Measurements from ENCODE around the gene PCDH7. TPM values are rescaled to one million over a fixed set of nuclear protein-coding genes. Genes with fewer than 3 reads are reported as not detected.

Gene PCDH7
- total and polyA plus RNA-seq, 7 experiments from 2014 or later: not detected

GRCh38 chr4:30720661-30721184 lies 554 bp downstream of the PCDH7 start:
- Mint-ChIP-seq H3K27me3 (peaks cover 53 to 68% (median 62%) of the 10 kb centered on the region in 5 donors), H3K27ac (peak overlapping the region in 1 of 9 donors; percentile 87), H3K4me3 (peak overlapping the region; percentile 63 to 85 (median 80)), H3K4me1 (peaks cover 12 to 61% (median 40%) of the 10 kb centered on the region in 7 donors), H3K36me3 (peaks cover 0 to 8% (median 0%) of the 10 kb centered on the region in 5 donors), H3K9me3 (peaks cover 0 to 10% (median 4%) of the 10 kb centered on the region in 11 donors)
- Histone ChIP-seq H3K27ac (ENCODE audit: low read depth, low read length) (no peak overlapping the region), H3K36me3 (ENCODE audit: control insufficient read depth in 2 of 3, insufficient read depth in 3 of 3, low read length in 3 of 3) (no peaks in the 10 kb centered on the region), H3K9me3 (ENCODE audit: control insufficient read depth in 2 of 3, low read length in 3 of 3) (no peaks in the 10 kb centered on the region), H3K4me1 (ENCODE audit: control insufficient read depth in 2 of 2, insufficient read depth in 2 of 2, low read length in 2 of 2) (peaks cover 0 to 6% of the 10 kb centered on the region in 2 donors), H3K27me3 (ENCODE audit: control insufficient read depth in 2 of 2, insufficient read depth in 2 of 2, low read length in 2 of 2) (peaks cover 0 to 3% of the 10 kb centered on the region in 2 donors), H3K4me3 (ENCODE audit: low read length) (no peak overlapping the region)
- ChIA-PET CTCF (interaction anchor here (0.6 kb wide), 1 partner anchor 159 kb away, joined by 3 read pairs; no protein-coding TSS in a partner anchor), POLR2A (no interaction called here)
- no peak for ATAC-seq
- intact Hi-C loops (cut with micrococcal nuclease): no loop called here
- DNase-seq: no peak

DNA sequence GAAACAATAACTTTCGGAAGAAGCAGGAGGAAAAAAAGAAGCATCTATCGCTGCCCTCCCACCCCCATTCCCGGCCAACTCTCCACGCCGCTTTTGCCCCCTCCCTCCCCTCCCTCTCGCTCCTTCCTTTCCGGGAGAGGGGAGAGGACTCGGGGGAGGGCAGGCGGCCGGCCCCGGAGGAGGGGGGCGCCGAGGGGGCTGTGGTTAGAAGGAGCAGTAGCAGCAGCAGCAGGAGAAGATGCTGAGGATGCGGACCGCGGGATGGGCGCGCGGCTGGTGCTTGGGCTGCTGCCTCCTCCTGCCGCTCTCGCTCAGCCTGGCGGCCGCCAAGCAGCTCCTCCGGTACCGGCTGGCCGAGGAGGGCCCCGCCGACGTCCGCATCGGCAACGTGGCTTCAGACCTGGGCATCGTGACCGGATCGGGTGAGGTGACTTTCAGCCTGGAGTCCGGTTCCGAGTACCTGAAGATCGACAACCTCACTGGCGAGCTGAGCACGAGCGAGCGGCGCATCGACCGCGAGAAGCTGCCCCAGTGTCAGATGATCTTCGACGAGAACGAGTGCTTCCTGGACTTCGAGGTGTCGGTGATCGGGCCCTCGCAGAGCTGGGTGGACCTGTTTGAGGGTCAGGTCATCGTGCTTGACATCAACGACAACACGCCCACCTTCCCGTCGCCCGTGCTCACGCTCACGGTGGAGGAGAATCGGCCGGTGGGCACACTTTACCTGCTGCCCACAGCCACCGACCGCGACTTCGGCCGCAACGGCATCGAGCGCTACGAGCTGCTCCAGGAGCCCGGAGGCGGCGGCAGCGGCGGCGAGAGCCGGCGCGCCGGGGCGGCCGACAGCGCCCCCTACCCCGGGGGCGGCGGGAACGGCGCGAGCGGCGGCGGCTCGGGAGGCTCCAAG lies 1.3 kb downstream of the PCDH7 start:
- Mint-ChIP-seq H3K9me3 (peaks cover 0 to 10% (median 4%) of the 10 kb centered on the region in 11 donors), H3K36me3 (peaks cover 0 to 8% (median 0%) of the 10 kb centered on the region in 5 donors), H3K4me1 (peaks cover 12 to 54% (median 33%) of the 10 kb centered on the region in 7 donors), H3K27me3 (peaks cover 46 to 62% (median 55%) of the 10 kb centered on the region in 5 donors), H3K4me3 (peak overlapping the region; percentile 63 to 85 (median 80)), H3K27ac (peak overlapping the region in 1 of 9 donors; percentile 87)
- Histone ChIP-seq H3K27ac (ENCODE audit: low read depth, low read length) (no peak overlapping the region), H3K4me3 (ENCODE audit: low read length) (no peak overlapping the region), H3K27me3 (ENCODE audit: control insufficient read depth in 2 of 2, insufficient read depth in 2 of 2, low read length in 2 of 2) (peaks cover 0 to 3% of the 10 kb centered on the region in 2 donors), H3K4me1 (ENCODE audit: control insufficient read depth in 2 of 2, insufficient read depth in 2 of 2, low read length in 2 of 2) (peaks cover 0 to 6% of the 10 kb centered on the region in 2 donors), H3K9me3 (ENCODE audit: control insufficient read depth in 2 of 3, low read length in 3 of 3) (no peaks in the 10 kb centered on the region), H3K36me3 (ENCODE audit: control insufficient read depth in 2 of 3, insufficient read depth in 3 of 3, low read length in 3 of 3) (no peaks in the 10 kb centered on the region)
- intact Hi-C loops (cut with micrococcal nuclease): no loop called here
- CTCF ChIA-PET: interaction anchor here (0.6 kb wide), 1 partner anchor 159 kb away, joined by 3 read pairs; no protein-coding TSS in a partner anchor
- DNase-seq (no peak), ATAC-seq (no peak)
- POLR2A ChIA-PET: no interaction called here

DNA sequence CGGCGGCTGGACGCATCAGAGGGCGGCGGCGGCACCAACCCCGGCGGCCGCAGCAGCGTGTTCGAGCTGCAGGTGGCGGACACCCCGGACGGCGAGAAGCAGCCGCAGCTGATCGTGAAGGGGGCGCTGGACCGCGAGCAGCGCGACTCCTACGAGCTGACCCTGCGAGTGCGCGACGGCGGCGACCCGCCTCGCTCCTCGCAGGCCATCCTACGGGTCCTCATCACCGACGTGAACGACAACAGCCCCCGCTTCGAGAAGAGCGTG lies 1.9 kb downstream of the PCDH7 start:
- Histone ChIP-seq H3K4me1 (ENCODE audit: control insufficient read depth in 2 of 2, insufficient read depth in 2 of 2, low read length in 2 of 2) (peaks cover 0 to 6% of the 10 kb centered on the region in 2 donors), H3K36me3 (ENCODE audit: control insufficient read depth in 2 of 3, insufficient read depth in 3 of 3, low read length in 3 of 3) (no peaks in the 10 kb centered on the region), H3K27ac (ENCODE audit: low read depth, low read length) (no peak overlapping the region), H3K4me3 (ENCODE audit: low read length) (no peak overlapping the region), H3K9me3 (ENCODE audit: control insufficient read depth in 2 of 3, low read length in 3 of 3) (no peaks in the 10 kb centered on the region), H3K27me3 (ENCODE audit: control insufficient read depth in 2 of 2, insufficient read depth in 2 of 2, low read length in 2 of 2) (peaks cover 0 to 3% of the 10 kb centered on the region in 2 donors)
- DNase-seq (no peak), ATAC-seq (no peak)
- H3K9me3 Mint-ChIP-seq: peaks cover 0 to 10% (median 4%) of the 10 kb centered on the region in 11 donors
- ChIA-PET CTCF (no interaction called here), POLR2A (no interaction called here)
- intact Hi-C loops (cut with micrococcal nuclease): no loop called here
- H3K36me3 Mint-ChIP-seq: peaks cover 0 to 8% (median 0%) of the 10 kb centered on the region in 5 donors
- H3K27ac Mint-ChIP-seq: no peak overlapping the region
- H3K4me1 Mint-ChIP-seq: peaks cover 12 to 49% (median 30%) of the 10 kb centered on the region in 7 donors
- H3K27me3 Mint-ChIP-seq: peaks cover 46 to 59% (median 53%) of the 10 kb centered on the region in 5 donors
- peak overlapping the region in 2 of 10 donors; percentile 21 to 57 for H3K4me3 Mint-ChIP-seq

GRCh38 chr4:30722359-30723200 lies 2.4 kb downstream of the PCDH7 start:
- Mint-ChIP-seq H3K27ac (no peak overlapping the region), H3K36me3 (peaks cover 0 to 6% (median 0%) of the 10 kb centered on the region in 5 donors), H3K9me3 (peaks cover 0 to 10% (median 4%) of the 10 kb centered on the region in 11 donors), H3K4me3 (peak overlapping the region in 6 of 10 donors; percentile 26 to 57 (median 40)), H3K27me3 (peaks cover 46 to 55% (median 54%) of the 10 kb centered on the region in 5 donors), H3K4me1 (peaks cover 12 to 44% (median 26%) of the 10 kb centered on the region in 7 donors)
- CTCF ChIA-PET: no interaction called here
- POLR2A ChIA-PET: no interaction called here
- H3K4me3 ChIP-seq (ENCODE audit: low read length): no peak overlapping the region
- ATAC-seq (no peak), DNase-seq (no peak)
- H3K27me3 ChIP-seq (ENCODE audit: control insufficient read depth in 2 of 2, insufficient read depth in 2 of 2, low read length in 2 of 2): peaks cover 0 to 3% of the 10 kb centered on the region in 2 donors
- no peaks in the 10 kb centered on the region for H3K36me3 ChIP-seq (ENCODE audit: control insufficient read depth in 2 of 3, insufficient read depth in 3 of 3, low read length in 3 of 3)
- H3K9me3 ChIP-seq (ENCODE audit: control insufficient read depth in 2 of 3, low read length in 3 of 3): no peaks in the 10 kb centered on the region
- peaks cover 0 to 6% of the 10 kb centered on the region in 2 donors for H3K4me1 ChIP-seq (ENCODE audit: control insufficient read depth in 2 of 2, insufficient read depth in 2 of 2, low read length in 2 of 2)
- intact Hi-C loops (cut with micrococcal nuclease): no loop called here
- H3K27ac ChIP-seq (ENCODE audit: low read depth, low read length): no peak overlapping the region

GRCh38 chr4:30723201-30723955 lies 3.2 kb downstream of the PCDH7 start:
- Histone ChIP-seq H3K9me3 (ENCODE audit: control insufficient read depth in 2 of 3, low read length in 3 of 3) (no peaks in the 10 kb centered on the region), H3K4me1 (ENCODE audit: control insufficient read depth in 2 of 2, insufficient read depth in 2 of 2, low read length in 2 of 2) (peaks cover 0 to 6% of the 10 kb centered on the region in 2 donors), H3K36me3 (ENCODE audit: control insufficient read depth in 2 of 3, insufficient read depth in 3 of 3, low read length in 3 of 3) (no peaks in the 10 kb centered on the region), H3K27me3 (ENCODE audit: control insufficient read depth in 2 of 2, insufficient read depth in 2 of 2, low read length in 2 of 2) (peaks cover 0 to 3% of the 10 kb centered on the region in 2 donors), H3K27ac (ENCODE audit: low read depth, low read length) (no peak overlapping the region), H3K4me3 (ENCODE audit: low read length) (no peak overlapping the region)
- intact Hi-C loops (cut with micrococcal nuclease): no loop called here
- CTCF ChIA-PET: no interaction called here
- DNase-seq (no peak), ATAC-seq (no peak)
- H3K9me3 Mint-ChIP-seq: peaks cover 0 to 9% (median 3%) of the 10 kb centered on the region in 11 donors
- H3K4me1 Mint-ChIP-seq: peaks cover 7 to 38% (median 20%) of the 10 kb centered on the region in 7 donors
- peak overlapping the region in 1 of 9 donors; percentile 79 for H3K27ac Mint-ChIP-seq
- H3K27me3 Mint-ChIP-seq: peaks cover 39 to 49% (median 48%) of the 10 kb centered on the region in 5 donors
- peak overlapping the region in 6 of 10 donors; percentile 26 to 47 (median 34) for H3K4me3 Mint-ChIP-seq
- POLR2A ChIA-PET: no interaction called here
- peaks cover 0 to 6% (median 0%) of the 10 kb centered on the region in 5 donors for H3K36me3 Mint-ChIP-seq

- H3K27ac ChIP-seq (ENCODE audit: low read depth, low read length): no peak overlapping the region
- DNase-seq: no peak
- Mint-ChIP-seq H3K4me3 (peak overlapping the region in 2 of 10 donors; percentile 12 to 38), H3K27ac (no peak overlapping the region), H3K9me3 (peaks cover 0 to 6% (median 2%) of the 10 kb centered on the region in 11 donors), H3K36me3 (peaks cover 0 to 6% (median 0%) of the 10 kb centered on the region in 5 donors), H3K4me1 (peaks cover 4 to 29% (median 11%) of the 10 kb centered on the region in 7 donors), H3K27me3 (peaks cover 31 to 40% (median 39%) of the 10 kb centered on the region in 5 donors)
- no peaks in the 10 kb centered on the region for H3K36me3 ChIP-seq (ENCODE audit: control insufficient read depth in 2 of 3, insufficient read depth in 3 of 3, low read length in 3 of 3)
- H3K4me3 ChIP-seq (ENCODE audit: low read length): no peak overlapping the region
- POLR2A ChIA-PET: no interaction called here
- no peak for ATAC-seq
- H3K9me3 ChIP-seq (ENCODE audit: control insufficient read depth in 2 of 3, low read length in 3 of 3): no peaks in the 10 kb centered on the region
- H3K4me1 ChIP-seq (ENCODE audit: control insufficient read depth in 2 of 2, insufficient read depth in 2 of 2, low read length in 2 of 2): no peaks in the 10 kb centered on the region
- H3K27me3 ChIP-seq (ENCODE audit: control insufficient read depth in 2 of 2, insufficient read depth in 2 of 2, low read length in 2 of 2): peaks cover 0 to 3% of the 10 kb centered on the region in 2 donors
- CTCF ChIA-PET: no interaction called here
- intact Hi-C loops (cut with micrococcal nuclease): no loop called here
Observed at GRCh38 chr4:30724247-30724646, 4.1 kb downstream of the PCDH7 start.

Data from naive thymus-derived CD4-positive, alpha-beta T cell (primary cell).